Neural cell (in vitro differentiated cells): ENCODE data around the gene PLAC8.

Source experiments
- EZH2 ChIP-seq: fragments of 200-600, 300-800 bp; shearing (Covaris generic), sonication (generic); IDR thresholded peaks from 2 replicates; pipeline ENCODE4 v1.6.1; 2014; ENCODE audit warnings: antibody characterized with exemption, low read length, borderline replicate concordance, mild to moderate bottlenecking; ENCODE audit not compliant: insufficient read depth, poor library complexity, severe bottlenecking
- POLR2AphosphoS5 ChIP-seq: IDR thresholded peaks from 2 replicates; pipeline ENCODE4 v1.6.1; 2012

GRCh38 chr4:83146841-83147240 is 32.3 kb upstream of the PLAC8 start:
- no peak for TF ChIP-seq EZH2
- TF ChIP-seq POLR2AphosphoS5: no peak
